ENCODE data around the gene RARB. TPM values are rescaled to one million over a fixed set of nuclear protein-coding genes. Genes with fewer than 3 reads are reported as not detected.
A peak's percentile ranks its signal among the peaks of the same experiment; 100 is the strongest.

RARB gene
- total and polyA plus RNA-seq, 2 donors (not counting 3 experiments of a cell fraction or from before 2014, with no cell fraction given): 15.3 to 23.4 TPM

- peaks cover 8% of the 10 kb centered on the region for H3K79me2 ChIP-seq (ENCODE audit: control insufficient read depth, insufficient read depth, low read length)
- DNase-seq (ENCODE audit: low read depth, low spot score) (peak; percentile 46), FAIRE-seq (no peak)
- H3K36me3 ChIP-seq (ENCODE audit: control insufficient read depth in 2 of 2, extremely low read depth in 1 of 2, insufficient read depth in 2 of 2, low read length in 2 of 2): no peaks in the 10 kb centered on the region
- H3K27me3 ChIP-seq (ENCODE audit: control insufficient read depth in 2 of 2, insufficient read depth in 2 of 2, low read length in 2 of 2): no peaks in the 10 kb centered on the region
- no peak overlapping the region for H2AFZ ChIP-seq (ENCODE audit: low read depth, low read length)
- POLR2A ChIA-PET: no interaction called here
- H3K9me1 ChIP-seq (replicated peaks; ENCODE audit: control insufficient read depth, extremely low read depth, insufficient read depth, low read length): no peaks in the 10 kb centered on the region
- CTCF ChIA-PET: interaction anchor here (1.2 to 1.3 kb wide), 2 partner anchors 13 to 35 kb away, joined by 3 read pairs; no protein-coding TSS in a partner anchor
- H4K20me1 ChIP-seq (replicated peaks; ENCODE audit: control insufficient read depth, extremely low read depth, insufficient read depth, low read length): no peaks in the 10 kb centered on the region
- no peak overlapping the region for H3K9ac ChIP-seq (replicated peaks; ENCODE audit: extremely low read depth, insufficient read depth, low read length)
- dilution Hi-C loops (cut with MboI; ENCODE audit: extremely low pct_ligation_motif_present, low sequenced_read_pairs) (no loop called here), intact Hi-C loops (cut with micrococcal nuclease) (loop anchor here (1.0 kb wide), 1 partner anchor 15 kb away; no protein-coding TSS in a partner anchor)
- no peak for TF ChIP-seq GATA2 (IDR thresholded peaks at IDR 0.05; ENCODE audit: insufficient read depth, insufficient read length, low read depth, low read length)
- TF ChIP-seq EZH2 (IDR thresholded peaks at IDR 0.05; ENCODE audit: borderline replicate concordance, low read depth, low read length, severe bottlenecking): no peak
- no peak for TF ChIP-seq JUN (IDR thresholded peaks at IDR 0.05; ENCODE audit: borderline replicate concordance, insufficient read depth, insufficient read length, low read depth)
- TF ChIP-seq POLR2AphosphoS5 (IDR thresholded peaks at IDR 0.05; ENCODE audit: insufficient read depth, low read depth, low read length): no peak
- no peak for TF ChIP-seq POLR2A (IDR thresholded peaks at IDR 0.05; ENCODE audit: low read depth, low read length)
- TF ChIP-seq MYC (IDR thresholded peaks at IDR 0.05; ENCODE audit: low read depth, low read length): no peak
- TF ChIP-seq, protein P1, sequence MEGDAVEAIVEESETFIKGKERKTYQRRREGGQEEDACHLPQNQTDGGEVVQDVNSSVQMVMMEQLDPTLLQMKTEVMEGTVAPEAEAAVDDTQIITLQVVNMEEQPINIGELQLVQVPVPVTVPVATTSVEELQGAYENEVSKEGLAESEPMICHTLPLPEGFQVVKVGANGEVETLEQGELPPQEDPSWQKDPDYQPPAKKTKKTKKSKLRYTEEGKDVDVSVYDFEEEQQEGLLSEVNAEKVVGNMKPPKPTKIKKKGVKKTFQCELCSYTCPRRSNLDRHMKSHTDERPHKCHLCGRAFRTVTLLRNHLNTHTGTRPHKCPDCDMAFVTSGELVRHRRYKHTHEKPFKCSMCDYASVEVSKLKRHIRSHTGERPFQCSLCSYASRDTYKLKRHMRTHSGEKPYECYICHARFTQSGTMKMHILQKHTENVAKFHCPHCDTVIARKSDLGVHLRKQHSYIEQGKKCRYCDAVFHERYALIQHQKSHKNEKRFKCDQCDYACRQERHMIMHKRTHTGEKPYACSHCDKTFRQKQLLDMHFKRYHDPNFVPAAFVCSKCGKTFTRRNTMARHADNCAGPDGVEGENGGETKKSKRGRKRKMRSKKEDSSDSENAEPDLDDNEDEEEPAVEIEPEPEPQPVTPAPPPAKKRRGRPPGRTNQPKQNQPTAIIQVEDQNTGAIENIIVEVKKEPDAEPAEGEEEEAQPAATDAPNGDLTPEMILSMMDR (IDR thresholded peaks at IDR 0.05; ENCODE audit: extremely low read depth in 1 of 2, insufficient read depth in 1 of 2, low read depth in 1 of 2, low read length in 2 of 2): no peak
- no peak for TF ChIP-seq MAX (IDR thresholded peaks at IDR 0.05; ENCODE audit: insufficient read depth, insufficient read length)
- no peak for TF ChIP-seq FOS (IDR thresholded peaks at IDR 0.05; ENCODE audit: borderline replicate concordance, insufficient read depth, low read length)
- BruUV-seq (replicated peaks): no TSS peak
- H3K4me1 ChIP-seq (ENCODE audit: control insufficient read depth, extremely low read depth, insufficient read depth, low read length): peaks cover 5% of the 10 kb centered on the region
- no peak overlapping the region for H3K27ac ChIP-seq (ENCODE audit: insufficient read depth, low read depth, low read length)
- H3K9me3 ChIP-seq (replicated peaks; ENCODE audit: control insufficient read depth, insufficient read depth, low read length): no peaks in the 10 kb centered on the region
- H3K4me3 ChIP-seq (replicated peaks in 1 of 3; ENCODE audit: insufficient read depth in 1 of 3, low read depth in 1 of 3, low read length in 3 of 3): no peak overlapping the region
- no peak overlapping the region for H3K4me2 ChIP-seq (ENCODE audit: insufficient read depth, low read length)
Observed at GRCh38 chr3:25471081-25471768, 43.2 kb downstream of the RARB start.
